Inflammatory macrophage treated with lipopolysaccharide for 1 hour (primary cell): Measurements from ENCODE around the gene XYLT2.
"Not testable (repeated sequence)": the region's sequence is repeated elsewhere in the genome, so short reads cannot be mapped to it uniquely, and the experiment has no call there.

ENCODE experiments used
- DNase-seq, 2 donors: peaks; one replicate each; pipeline ENCODE4 v3.0.0-alpha.2; 2020 to 2022

Gene XYLT2

DNA sequence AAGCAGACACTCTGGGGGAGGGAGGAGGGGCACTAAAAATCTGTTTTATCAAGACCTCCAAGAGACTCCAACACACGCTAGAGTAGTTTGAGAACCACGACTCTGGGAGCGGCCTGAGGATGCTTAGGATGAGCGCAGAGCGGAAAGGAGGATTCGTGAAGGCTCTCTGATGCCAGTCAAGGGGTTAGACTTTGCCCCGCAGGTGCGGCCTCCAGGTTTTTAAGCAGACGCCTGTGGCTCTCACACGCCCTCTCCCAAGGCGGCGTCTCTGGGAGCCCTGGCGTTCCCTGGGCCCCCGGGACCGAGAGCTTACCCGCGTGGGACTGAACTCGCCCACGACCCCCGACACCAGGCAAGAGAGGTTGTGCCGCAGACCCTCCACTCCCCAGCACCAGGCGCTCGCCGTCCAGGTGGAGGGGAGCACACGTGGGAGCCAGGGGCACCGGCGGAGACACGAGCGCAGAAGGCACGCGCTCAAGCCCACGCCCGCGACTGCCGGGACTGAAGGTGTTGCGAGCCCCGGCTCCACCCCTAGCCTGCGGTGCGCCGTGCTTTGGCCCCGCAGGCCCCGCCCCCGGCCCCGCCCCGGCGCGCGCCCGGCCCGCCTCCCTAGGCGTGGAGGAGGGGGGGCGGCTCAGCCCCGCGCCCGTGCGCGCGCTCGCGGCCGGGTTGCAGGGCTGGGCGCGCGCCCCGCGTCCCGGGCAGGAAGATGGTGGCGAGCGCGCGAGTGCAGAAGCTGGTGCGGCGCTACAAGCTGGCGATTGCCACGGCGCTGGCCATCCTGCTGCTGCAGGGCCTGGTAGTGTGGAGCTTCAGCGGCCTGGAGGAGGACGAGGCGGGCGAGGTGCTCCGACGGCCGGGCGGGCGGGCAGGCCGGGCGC, at the start of gene XYLT2:
Gene XYLT2 (plus strand): TSS at position 695 of the 881 bp plus-strand sequence. CDS start 15 bp downstream, at position 710.
- DNase-seq: peak; percentile 69 to 83

DNA sequence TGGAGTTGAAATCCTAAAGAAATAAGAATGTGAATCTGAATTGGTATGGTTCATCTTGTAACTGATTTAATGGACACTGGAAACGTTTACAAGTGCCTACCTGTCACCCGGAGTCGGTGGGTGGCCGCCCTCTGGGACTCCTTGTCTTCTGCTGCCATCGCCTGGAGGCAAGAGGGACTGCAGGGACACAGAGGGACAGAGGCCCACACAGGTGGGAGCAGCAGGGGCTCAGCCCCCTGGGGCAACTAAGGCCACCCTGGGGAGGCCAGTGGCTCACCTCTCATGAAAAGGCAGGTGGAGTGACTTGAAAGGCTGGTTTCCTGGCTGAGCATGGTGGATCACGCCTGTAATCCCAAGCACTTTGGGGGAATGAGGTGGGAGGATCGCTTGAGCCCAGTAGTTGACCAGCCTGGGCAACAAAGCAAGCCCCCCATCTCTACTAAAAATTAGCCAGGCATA, 48.5 kb upstream of the XYLT2 start:
- peak in 1 of 2 donors; percentile 61 for DNase-seq

DNA sequence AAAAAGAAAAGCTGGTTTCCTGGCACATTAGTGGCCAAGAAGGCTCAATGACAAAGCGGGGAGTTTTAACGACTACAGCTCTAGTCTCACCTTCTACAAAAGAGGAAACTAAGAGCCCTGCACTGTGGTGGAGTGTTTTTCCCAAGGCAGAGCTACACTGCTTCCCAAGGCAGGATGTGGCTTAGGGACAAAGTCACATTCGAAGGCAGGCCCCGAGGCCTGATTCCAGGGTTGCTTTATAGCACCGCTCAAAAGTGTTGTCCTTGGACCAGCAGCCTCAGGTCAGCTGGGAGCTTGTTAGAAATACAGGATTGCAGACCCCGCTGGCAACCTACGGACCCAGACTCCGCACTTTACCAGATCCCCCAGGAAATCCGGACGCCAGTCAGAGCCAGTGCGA, 47.9 kb upstream of the XYLT2 start:
- DNase-seq: no peak

DNA sequence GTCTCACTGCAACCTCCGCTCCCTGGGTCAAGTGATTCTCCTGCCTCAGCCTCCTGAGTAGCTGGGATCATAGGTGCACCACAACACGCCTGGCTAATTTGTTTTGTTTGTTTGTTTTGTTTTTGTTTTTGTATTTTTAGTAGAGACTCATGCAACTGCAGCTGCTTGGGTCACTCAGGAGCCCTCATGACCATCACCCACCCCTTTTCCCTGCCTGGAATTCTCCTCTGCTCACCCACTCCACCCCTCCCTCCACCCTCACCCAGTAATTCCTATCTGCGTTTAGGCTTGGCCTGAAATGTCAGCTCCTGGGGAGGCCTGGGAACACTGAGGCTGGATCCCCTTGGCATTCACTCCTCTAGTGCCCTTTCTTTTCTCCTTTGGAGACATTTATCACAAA, 46.1 kb upstream of the XYLT2 start:
- no peak for DNase-seq

DNA sequence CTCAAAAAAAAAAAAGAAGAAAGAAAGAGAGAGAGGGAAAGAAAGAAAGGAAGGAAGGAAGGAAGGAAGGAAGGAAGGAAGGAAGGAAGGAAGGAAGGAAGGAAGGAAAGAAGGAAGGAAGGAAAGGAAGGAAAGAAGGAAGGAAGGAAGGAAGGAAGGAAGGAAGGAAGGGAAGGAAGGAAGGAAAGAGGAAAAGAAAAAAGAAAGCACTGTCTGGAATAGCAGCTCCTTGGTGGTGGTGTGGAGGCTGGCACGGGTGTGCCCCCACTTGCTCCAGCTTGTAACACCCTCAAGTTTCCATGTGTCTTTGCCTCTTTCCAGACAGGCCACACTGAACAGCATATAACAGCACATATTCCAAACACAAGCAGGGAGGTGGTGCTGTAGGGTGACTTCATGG, 45.1 kb upstream of the XYLT2 start:
- not testable (repeated sequence) for DNase-seq

DNA sequence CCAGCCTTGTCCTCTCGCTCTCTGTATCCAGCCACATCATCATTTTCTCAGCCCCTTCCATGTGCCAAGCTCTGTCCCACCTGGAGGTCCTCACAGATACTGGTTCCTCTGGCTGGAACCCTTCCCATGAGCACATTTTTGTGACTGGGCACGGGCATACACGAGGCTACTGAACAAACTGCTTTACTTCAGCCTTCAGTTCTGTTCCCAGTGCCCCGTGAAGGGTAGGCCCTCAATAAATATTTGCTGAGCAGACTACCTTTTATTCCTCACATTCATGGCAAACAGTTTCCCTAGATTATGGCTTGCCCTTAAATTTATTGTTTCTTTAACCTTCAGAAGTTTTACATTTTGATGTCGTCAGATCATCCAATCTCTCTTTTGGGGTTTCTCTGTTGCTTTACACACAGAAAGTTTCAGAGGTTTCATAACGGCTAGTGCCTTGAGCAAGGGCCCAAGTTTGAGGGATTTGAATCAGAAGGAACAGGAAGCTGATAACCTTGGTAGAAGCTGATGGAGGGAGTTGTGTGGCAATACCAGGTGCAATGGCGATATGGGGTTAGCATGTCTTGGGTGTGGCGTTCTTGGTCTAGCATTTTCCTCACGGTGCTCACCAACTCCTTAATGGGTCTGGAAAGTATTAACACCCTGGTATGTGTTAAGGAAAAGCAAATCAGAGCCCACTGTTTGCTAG, 43.9 kb upstream of the XYLT2 start:
- no peak for DNase-seq

DNA sequence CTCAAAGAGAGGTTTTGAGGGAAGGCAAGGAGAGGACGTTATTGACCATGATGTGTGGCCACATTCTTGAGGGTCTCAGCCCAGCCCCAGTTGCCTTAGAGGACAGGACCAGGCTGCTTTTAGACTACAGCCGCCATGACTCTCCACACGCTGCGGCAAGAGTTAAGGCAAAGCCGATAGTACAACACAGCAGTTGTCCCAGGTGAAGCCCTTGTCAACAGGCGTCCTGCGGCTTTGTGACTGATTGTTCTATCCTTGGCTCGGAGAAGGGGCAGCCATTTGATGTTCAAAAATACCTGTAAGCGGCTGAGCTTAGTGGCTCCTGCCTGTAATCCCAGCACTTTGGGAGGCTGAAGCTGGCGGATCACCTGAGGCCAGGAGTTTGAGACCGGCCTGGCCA, 42.9 kb upstream of the XYLT2 start:
- DNase-seq: no peak

DNA sequence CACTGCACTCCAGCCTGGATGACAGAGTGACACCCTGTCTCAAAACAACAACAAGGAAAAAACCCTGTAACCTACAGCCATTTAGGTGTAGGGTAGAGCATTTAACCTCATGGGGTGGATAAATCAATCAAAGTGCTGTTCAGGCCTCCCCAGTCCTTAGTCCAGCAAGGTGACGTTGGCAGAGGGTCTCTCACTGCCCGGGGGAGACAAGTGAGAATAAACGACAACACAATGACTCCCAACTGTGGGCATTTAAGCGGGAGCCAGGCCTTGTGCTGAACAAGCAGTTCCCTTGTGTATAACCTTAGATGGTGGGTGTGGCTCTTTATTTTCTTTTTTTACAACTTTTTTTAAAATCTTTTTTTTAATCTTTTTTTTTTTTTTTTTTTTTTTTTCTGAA, 42.3 kb upstream of the XYLT2 start:
- no peak for DNase-seq

DNA sequence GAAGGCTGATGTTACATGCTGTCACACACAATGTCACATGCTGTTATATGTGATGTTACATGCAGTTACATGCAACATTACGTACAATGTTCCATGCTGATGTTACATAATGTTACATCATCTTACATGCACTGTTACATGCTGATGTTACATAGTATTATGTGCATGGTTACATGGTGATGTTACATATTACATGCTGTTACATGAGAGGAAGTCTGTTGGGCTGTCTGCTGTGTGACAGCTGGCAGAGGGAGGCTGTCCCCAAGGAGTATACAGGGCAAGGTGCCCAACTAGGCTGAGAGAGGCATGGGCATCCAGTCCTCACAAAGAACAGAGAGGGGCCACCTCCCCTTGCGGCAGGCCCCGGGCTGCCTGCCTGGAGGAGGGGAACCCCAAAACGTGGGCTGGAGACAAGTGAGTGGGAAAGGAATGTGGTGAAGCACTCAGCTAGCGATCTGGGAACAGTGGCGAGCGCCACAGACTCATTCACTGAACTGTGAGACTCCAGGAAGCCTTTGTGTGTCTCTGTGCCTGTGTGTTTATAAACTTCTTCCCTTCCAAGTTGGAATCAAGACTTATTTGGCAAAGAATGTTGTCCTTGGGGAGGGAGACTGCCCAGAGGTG, 41.0 kb upstream of the XYLT2 start:
- no peak for DNase-seq

DNA sequence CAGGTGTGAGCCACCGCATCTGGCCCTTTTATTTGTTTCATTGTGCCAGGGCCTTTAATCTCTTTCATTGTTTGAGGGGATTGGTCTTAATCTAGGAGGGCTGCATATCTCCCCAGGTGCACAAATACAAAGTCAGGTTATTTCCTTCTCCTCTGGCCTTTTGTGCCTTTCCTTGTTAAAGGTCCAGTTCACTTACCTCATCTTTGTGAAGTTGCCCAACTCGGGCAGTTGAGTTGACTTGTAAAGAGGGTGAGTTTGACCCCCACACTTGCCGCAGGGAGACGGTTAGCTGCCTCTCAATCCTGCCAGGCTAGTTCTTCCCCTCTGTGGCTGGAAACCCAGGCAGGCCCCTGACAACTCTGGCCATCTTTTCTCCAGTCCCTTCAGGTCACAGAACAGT, 38.3 kb upstream of the XYLT2 start:
- no peak for DNase-seq

DNA sequence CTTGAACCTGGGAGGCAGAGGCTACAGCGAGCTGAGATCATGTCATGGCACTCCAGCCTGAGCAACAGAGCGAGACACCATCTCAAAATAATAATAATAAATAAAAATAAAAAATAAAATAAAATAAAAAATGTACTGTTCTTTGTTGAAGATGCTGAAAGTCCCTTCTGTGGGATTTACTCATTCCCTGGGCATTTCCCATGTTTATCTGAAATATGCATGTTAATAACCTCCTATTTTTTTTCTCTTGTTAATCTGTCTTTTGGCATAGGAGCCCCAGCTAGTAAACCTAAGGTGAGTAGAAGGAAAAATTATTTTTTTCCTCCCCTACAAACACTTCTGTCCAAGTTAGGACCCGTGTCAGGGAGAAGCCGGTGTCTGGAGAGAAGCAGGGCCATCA, 37.3 kb upstream of the XYLT2 start:
- DNase-seq: no peak

DNA sequence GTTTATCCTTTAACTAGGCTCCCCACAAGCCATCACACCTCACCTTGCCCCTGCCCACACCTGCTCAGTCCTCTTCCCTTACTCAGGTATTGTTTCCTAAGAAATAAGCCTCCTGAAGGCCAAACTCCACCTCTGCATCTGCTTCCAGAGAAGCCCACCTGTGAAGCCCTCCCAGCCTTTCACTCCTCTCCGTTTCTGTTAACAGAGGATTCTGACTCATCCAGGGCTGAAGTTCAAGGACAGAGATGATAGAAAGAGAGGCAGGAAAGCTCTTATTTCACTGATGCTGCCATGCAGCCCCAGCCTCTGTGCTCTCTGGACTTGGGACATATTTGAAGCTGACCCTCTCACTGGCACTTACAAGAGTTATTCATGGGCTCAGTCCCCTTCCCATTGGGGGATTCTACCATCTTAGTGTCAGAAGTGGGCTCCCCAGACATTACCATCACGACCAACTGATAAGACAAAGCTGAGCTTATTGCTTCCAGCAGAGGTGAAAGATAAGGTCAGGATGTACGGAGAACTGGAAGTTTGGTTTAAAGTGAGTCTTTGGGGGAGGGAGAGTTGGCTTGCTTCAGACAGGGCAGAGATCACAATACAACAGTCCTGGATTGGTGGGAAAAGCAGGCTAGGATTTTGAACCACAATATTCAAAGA, 35.3 kb upstream of the XYLT2 start:
- no peak for DNase-seq

DNA sequence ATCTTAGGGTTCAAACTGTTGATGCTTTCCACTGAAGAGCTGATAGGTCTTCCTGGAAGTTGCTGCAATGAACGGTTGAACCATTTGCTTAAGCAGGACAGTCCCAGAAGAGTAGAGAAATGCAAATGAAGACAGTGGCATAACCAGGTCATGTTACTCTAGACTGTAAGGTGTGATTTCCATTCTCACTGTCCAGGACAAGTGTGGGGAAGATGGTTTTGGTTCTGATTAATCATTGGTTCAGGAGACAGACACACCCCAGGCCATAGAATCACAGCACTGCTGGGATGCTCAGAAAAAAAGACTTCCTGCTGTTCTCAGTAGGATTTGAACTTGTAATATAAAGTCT, 34.8 kb upstream of the XYLT2 start:
- DNase-seq: no peak

DNA sequence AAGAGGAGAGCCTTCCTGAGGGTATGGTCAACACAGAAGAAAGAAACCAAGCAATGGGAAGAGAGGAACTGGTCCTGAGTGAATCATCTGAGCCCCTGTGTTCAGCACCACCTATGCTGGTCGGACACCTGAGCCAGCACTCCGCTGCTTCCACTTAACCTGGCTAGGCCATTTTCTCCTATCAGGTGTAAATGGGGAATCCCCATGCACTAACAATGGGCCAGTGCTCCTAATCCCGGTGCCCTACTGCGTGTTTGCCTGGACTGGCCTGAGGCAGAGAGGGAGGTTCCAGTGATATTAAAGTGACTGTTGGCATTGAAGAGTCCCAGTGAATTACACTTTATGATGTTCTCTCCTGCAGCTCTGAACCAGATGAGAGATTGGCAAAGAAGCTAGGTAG, 34.4 kb upstream of the XYLT2 start:
- DNase-seq: no peak

DNA sequence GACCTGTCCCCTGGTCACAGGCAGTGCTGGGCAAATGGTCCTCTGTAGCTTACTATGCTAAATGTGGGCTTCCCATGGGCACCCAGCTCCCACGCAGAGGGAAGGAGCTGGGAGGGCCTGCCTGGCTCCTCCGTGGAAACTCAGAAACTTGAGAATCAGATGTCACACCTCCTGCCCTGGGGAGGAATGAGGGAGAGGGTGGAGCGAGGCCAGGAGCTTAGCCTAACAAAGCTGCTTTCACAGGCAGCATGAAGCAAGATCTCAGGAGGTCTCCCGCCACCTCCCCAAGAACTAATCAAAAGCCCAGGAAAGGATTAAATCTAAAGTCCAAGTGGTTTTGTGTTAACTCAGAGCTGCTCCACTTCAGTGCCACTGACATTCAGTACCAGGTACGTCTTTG, 33.6 kb upstream of the XYLT2 start:
- DNase-seq: no peak

DNA sequence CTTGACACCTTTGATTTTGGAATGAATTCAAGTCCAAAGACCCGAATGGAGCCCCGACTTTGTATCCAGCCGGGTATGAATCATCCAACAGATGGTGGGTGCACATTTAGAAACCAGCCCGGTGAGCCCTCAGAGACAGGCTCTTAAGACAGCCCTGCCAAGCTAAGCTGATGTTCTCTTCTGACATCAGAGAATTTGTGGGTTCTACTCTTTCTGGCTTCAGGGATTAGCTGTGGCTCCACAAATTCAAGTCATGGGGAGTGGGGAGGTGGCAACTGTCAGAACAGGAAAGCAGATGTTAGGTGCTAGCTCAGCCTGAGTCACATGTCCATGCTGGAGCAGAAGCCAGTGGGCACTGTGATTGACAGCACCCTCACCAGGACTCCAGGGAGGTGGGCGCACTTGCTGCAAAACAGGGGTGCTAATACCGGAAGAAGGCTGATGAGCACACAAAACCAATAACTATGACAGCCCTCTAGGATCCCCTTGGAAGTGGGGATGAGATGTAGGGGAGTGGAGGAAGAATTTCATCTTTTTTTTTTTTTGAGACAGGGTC, 31.4 kb upstream of the XYLT2 start:
- DNase-seq: no peak

DNA sequence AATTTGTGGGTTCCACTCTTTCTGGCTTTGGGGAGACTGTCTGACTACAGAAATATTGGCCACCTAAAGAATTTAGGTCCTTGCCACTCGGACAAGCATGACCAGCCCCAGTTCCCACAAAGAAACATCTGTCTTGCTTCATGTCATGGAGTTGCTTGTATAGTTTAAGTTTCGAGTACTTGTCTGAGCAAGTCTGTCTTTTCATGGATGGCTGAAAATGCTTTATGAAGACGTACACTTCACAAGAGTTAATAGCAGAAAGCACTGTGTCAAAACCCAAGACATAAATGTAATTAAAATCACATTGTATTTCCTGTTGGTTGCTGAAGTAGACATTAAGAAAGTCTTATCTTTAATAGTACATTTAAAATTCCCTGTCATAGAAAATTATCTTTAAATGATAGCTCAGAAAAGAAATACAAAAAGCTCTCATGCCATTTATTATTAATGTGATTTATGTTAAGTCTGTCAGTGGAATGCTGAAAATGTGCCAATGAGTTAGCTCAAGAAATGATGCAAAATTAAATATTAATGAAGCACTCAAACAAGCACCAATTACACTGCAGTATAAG, 29.8 kb upstream of the XYLT2 start:
- DNase-seq: no peak

DNA sequence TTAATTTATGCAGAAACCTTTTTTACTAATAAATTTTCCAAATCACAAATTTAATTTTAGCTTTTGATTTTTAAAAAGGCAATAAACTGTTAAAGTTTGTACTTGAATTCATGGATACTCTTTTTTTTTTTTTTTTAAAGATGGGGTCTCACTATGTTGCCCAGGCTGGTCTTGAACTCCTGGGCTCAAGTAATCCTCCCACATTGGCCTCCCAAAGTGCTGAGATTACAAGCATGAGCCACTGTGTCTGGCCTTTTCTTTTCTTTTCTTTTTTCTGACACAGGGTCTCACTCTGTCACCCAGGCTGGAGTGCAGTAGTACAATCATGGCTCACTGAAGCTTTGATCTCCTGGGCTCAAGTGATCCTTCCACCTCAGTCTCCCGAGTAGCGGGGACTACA, 29.3 kb upstream of the XYLT2 start:
- DNase-seq: not testable (repeated sequence)

DNA sequence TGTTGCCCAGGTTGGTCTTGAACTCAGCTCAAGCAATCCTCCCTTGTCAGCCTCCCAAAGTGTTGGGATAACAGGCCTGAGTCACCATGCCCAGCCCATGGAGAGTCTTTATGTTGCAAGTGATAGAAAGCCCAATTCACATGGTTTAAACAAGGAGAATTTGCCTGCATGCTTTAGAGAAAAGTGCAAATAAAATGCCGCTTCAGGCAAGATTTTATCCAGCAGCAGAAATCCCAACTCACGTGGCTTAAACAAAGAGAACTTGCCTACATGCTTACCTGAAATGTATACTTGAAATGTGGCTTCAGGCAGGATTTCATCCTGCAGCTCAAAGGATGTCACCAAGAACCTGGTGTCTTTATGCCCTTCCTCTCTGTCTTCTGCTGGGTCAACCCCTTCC, 28.8 kb upstream of the XYLT2 start:
- no peak for DNase-seq

DNA sequence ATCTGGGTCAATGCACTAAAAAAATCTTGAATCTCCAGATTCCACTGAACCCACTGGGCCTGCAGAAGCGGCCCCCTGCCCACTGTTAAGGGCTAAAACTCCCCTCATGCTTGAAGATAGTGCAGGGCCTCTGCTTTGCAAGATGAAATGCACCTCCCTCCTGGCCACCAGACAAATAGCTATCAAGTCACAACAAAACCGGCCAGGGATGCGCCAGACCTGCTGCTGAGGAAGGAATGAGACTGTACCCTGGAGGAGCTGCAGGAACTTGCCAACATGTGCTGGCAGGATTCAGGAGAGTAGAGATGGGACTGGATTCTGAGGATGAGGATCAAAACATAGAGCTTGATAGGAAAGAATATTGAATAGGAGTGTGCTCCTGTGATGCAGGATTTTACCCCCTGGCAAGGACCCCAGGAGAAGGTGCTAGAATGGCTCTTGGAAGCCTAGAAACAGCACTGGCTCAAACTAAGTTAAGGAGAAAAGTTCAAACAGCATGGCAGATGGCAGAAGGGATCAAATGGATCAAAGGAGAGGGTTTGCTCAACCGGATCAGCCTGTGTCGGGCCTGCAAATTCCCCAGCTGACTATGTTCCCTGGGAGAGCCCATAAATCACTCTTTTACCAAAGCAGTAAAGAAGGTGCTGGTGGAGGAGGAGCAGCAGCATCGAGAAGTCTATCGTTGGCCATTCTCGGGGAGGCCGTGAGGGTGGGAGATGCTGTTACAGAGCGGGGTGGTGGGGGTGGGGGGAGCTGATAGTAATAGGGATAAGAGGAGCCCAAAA, 27.2 kb upstream of the XYLT2 start:
- DNase-seq: no peak

DNA sequence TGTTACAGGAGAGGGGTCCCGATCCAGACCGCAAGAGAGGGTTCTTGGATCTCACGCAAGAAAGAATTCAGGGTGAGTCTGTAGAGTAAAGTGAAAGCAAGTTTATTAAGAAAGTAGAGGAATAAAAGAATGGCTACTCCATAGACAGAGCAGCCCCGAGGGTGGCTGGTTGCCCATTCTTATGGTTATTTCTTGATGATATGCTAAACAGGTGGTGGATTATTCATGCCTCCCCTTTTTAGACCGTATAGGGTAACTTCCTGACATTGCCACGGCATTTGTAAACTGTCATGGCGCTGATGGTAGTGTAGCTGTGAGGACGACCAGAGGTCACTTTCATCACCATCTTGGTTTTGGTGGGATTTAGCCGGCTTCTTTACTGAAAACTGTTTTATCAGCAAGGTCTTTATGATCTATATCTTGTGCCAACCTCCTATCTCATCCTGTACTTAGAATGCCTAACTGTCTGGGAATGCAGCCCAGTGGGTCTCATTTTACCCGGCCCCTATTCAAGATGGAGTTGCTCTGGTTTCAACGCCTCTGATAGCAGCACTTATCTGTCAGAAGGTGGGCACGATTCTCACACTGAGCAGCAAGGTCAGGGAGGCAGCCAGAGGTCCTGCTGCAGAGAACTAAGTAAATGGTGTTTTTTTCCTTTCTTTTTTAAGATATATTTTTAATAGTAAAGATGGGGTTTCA, 26.5 kb upstream of the XYLT2 start:
- DNase-seq: no peak
